Pulmonary artery endothelial cell (primary cell): ENCODE data around the gene GPC6. TPM values are rescaled to one million over a fixed set of nuclear protein-coding genes. Genes with fewer than 3 reads are reported as not detected.
"Not testable (repeated sequence)": the region's sequence is repeated elsewhere in the genome, so short reads cannot be mapped to it uniquely, and the experiment has no call there.

Experiments used
- DNase-seq: peaks from one replicate; pipeline ENCODE4 v3.0.0-alpha.2; 2011; ENCODE audit warnings: low read depth, low spot score
- total RNA-seq: library from RNA; depleted of rRNA; stranded (reverse); fragments of >200 nt; gene quantifications from 2 replicates; pipeline ENCODE4 v1.2.3, GENCODE V29; 2014

Gene GPC6
- total RNA-seq = under 0.01 TPM in 1 of 2 replicates, not detected in the other

GRCh38 chr13:93226623-93227279, at the start of gene GPC6:
TSS of gene GPC6 (plus strand) at chr13:93226807.
- no peak for DNase-seq

- DNase-seq = no peak
Measured at GRCh38 chr13:93180356-93180969, 46.1 kb upstream of the GPC6 start.

- DNase-seq = no peak
Measured at GRCh38 chr13:93182406-93182805, 44.2 kb upstream of the GPC6 start.

GRCh38 chr13:93183302-93183701, 43.3 kb upstream of the GPC6 start:
- DNase-seq = no peak

- no peak for DNase-seq
Measured at GRCh38 chr13:93190006-93190405, 36.6 kb upstream of the GPC6 start.

GRCh38 chr13:93193682-93194081, 32.9 kb upstream of the GPC6 start:
- DNase-seq = no peak

- no peak for DNase-seq
Measured at GRCh38 chr13:93199856-93200255, 26.8 kb upstream of the GPC6 start.

GRCh38 chr13:93200626-93201025, 26.0 kb upstream of the GPC6 start:
- DNase-seq = no peak

GRCh38 chr13:93201992-93202558, 24.5 kb upstream of the GPC6 start:
- DNase-seq = no peak

GRCh38 chr13:93206778-93207392, 19.7 kb upstream of the GPC6 start:
- DNase-seq = not testable (repeated sequence)

- no peak for DNase-seq
Measured at GRCh38 chr13:93216122-93216521, 10.5 kb upstream of the GPC6 start.

- DNase-seq = no peak
Measured at GRCh38 chr13:93217721-93218261, 8.8 kb upstream of the GPC6 start.

- no peak for DNase-seq
Measured at GRCh38 chr13:93218583-93218982, 8.0 kb upstream of the GPC6 start.

GRCh38 chr13:93220073-93220472, 6.5 kb upstream of the GPC6 start:
- DNase-seq = no peak

- DNase-seq = no peak
Measured at GRCh38 chr13:93222976-93223375, 3.6 kb upstream of the GPC6 start.

- DNase-seq = no peak
Measured at GRCh38 chr13:93224535-93224934, 2.1 kb upstream of the GPC6 start.

GRCh38 chr13:93225610-93226009, 997 bp upstream of the GPC6 start:
- DNase-seq = no peak

GRCh38 chr13:93226065-93226622, 463 bp upstream of the GPC6 start:
- DNase-seq = no peak

GRCh38 chr13:93227280-93227877, 772 bp downstream of the GPC6 start:
- DNase-seq = no peak

GRCh38 chr13:93227878-93228642, 1.5 kb downstream of the GPC6 start:
- no peak for DNase-seq

GRCh38 chr13:93228643-93228937, 2.0 kb downstream of the GPC6 start:
- no peak for DNase-seq
